K562 (cell line): ENCODE measurements around the gene PNPLA2. TPM values are rescaled to one million over a fixed set of nuclear protein-coding genes. Genes with fewer than 3 reads are reported as not detected.

Source experiments
- ATF2 ChIP-seq: sonication (generic); formaldehyde crosslinking; IDR thresholded peaks from 2 replicates; pipeline ENCODE4 v1.8.1; 2022; ENCODE audit warnings: missing genetic modification reagents
- CBX8 ChIP-seq: fragments of 200-600 bp; sonication (generic); IDR thresholded peaks from 2 replicates; pipeline ENCODE4 v1.6.1; 2012; ENCODE audit warnings: borderline replicate concordance, mixed run types, low read depth, mild to moderate bottlenecking, moderate library complexity, mixed read lengths, low read length, control low read depth, inconsistent platforms; ENCODE audit not compliant: poor library complexity, severe bottlenecking; ENCODE audit errors: extremely low read depth
- CHD4 ChIP-seq: fragments of 200-600 bp; sonication (generic); IDR thresholded peaks from 3 replicates; pipeline ENCODE4 v1.6.1; 2012; ENCODE audit warnings: low read depth, mild to moderate bottlenecking, mixed read lengths, low read length, inconsistent platforms; ENCODE audit not compliant: insufficient read depth, insufficient replicate concordance, poor library complexity, severe bottlenecking
- CTCF ChIP-seq, 3 experiments: IDR thresholded peaks in 2 of 3; conservative IDR thresholded peaks in 1 of 3; 2 replicates each; pipeline ENCODE4 v1.5.1; 2011 to 2012; ENCODE audit warnings: low read length in 3 of 3, mild to moderate bottlenecking in 3 of 3, control low read depth in 2 of 3, improper control_type of control experiment in 1 of 3, inconsistent platforms in 1 of 3, low read depth in 1 of 3, mixed read lengths in 1 of 3, moderate library complexity in 1 of 3; ENCODE audit not compliant: insufficient read depth in 2 of 3
- PHF8 ChIP-seq: fragments of 200-600 bp; sonication (generic); IDR thresholded peaks from 2 replicates; pipeline ENCODE4 v1.6.1; 2012; ENCODE audit warnings: mixed run types, mild to moderate bottlenecking, inconsistent platforms, low read length, moderate library complexity, borderline replicate concordance
- PURB ChIP-seq: sonication (generic); formaldehyde crosslinking; IDR thresholded peaks from 2 replicates; pipeline ENCODE4 v1.9.0; 2021; ENCODE audit warnings: low read depth, mild to moderate bottlenecking, missing genetic modification reagents
- RAD21 ChIP-seq, 2 experiments: fragments of 250-450 bp in 1 of 2; fragments of 450-650 bp in 1 of 2; sonication (Bioruptor Pico) in 1 of 2; formaldehyde crosslinking in 1 of 2; IDR thresholded peaks in 1 of 2; conservative IDR thresholded peaks in 1 of 2; 2 replicates each; pipeline versions ENCODE4 v1.4.0 to v1.8.0; 2020 to 2022; ENCODE audit warnings: mild to moderate bottlenecking in 2 of 2, moderate library complexity in 1 of 2
- SIN3A ChIP-seq, 2 experiments: fragments of 150-350 bp in 1 of 2; IDR thresholded peaks; 2 replicates each; pipeline ENCODE4 v1.6.1; 2011 to 2016; ENCODE audit warnings: borderline replicate concordance in 2 of 2, low read depth in 2 of 2, low read length in 2 of 2, mild to moderate bottlenecking in 2 of 2, moderate library complexity in 2 of 2; ENCODE audit not compliant: control insufficient read depth in 1 of 2
- SMARCA4 ChIP-seq: fragments of 450-650 bp; IDR thresholded peaks from 2 replicates; pipeline ENCODE4 v1.6.1; 2016
- TCF3 ChIP-seq: sonication (generic); formaldehyde crosslinking; IDR thresholded peaks from 2 replicates; pipeline ENCODE4 v1.4.0; 2020; ENCODE audit warnings: mild to moderate bottlenecking, missing genetic modification reagents
- ZBTB49 ChIP-seq: sonication (generic); formaldehyde crosslinking; IDR thresholded peaks from 2 replicates; pipeline ENCODE4 v1.8.0; 2022; ENCODE audit warnings: missing genetic modification reagents, mild to moderate bottlenecking, borderline replicate concordance
- ZBTB7A ChIP-seq: IDR thresholded peaks from 2 replicates; pipeline ENCODE4 v1.6.1; 2011; ENCODE audit warnings: low read depth, mild to moderate bottlenecking, low read length, moderate library complexity, borderline replicate concordance; ENCODE audit not compliant: control insufficient read depth
- ZNF592 ChIP-seq: fragments of 450-650 bp; IDR thresholded peaks from 2 replicates; pipeline ENCODE4 v1.6.1; 2017; ENCODE audit warnings: antibody characterized with exemption, mild to moderate bottlenecking
- ZNF79 ChIP-seq: fragments of 250-450 bp; sonication (Bioruptor Pico); IDR thresholded peaks from 2 replicates; pipeline ENCODE4 v1.4.0; 2020; ENCODE audit warnings: low read depth, mild to moderate bottlenecking, moderate library complexity
- polyA plus RNA-seq, 8 experiments: library from polyadenylated mRNA; depleted of rRNA in 4 of 8; stranded (reverse) in 5 of 8; unstranded in 3 of 8; fragments of >200 nt; fragmentation: Nextera tagmentation in 2 of 8; fragmentation: Illumina TruSeq in 1 of 8; extraction: Ambion mirVana in 2 of 8; extraction: Trizol in 1 of 8; gene quantifications; 2 replicates each; pipeline versions ENCODE4 v1.2.1 to v1.2.3, GENCODE V29; 2011 to 2014; ENCODE audit warnings: inconsistent platforms in 1 of 8, missing spikeins in 1 of 8
- total RNA-seq, 7 experiments: library from RNA; depleted of rRNA in 6 of 7; stranded (reverse); fragments of >200 nt in 6 of 7; fragmentation: Illumina TruSeq in 2 of 7; extraction: Trizol in 2 of 7; gene quantifications; 2 replicates each; pipeline versions ENCODE4 v1.2.1 to v1.2.3, GENCODE V29; 2011 to 2021; ENCODE audit warnings: low replicate concordance in 1 of 7

Gene PNPLA2
- total and polyA plus RNA-seq, 9 of the 15 experiments (the other 6 are each of a cell fraction or from before 2014, with no cell fraction given), result 0.39 to 87.1 (median 8.4) TPM

GRCh38 chr11:798093-798713 lies 20.5 kb upstream of the PNPLA2 start, which contains the start of gene SLC25A22 (continued):
- TF ChIP-seq ZNF592 (peak; percentile 57; the same call in 1 of the 2 replicates), RAD21 (CRISPR knock-in tag; conservative IDR thresholded peaks at IDR 0.05 in 1 of 2, IDR thresholded peaks at IDR 0.05 in 1 of 2) (peak; percentile 48 to 61), CBX8 (no peak), ZBTB49 (CRISPR knock-in tag) (no peak), ZBTB7A (peak; percentile 93; the same call in 1 of the 2 replicates), SIN3A (IDR thresholded peaks at IDR 0.05; ENCODE audit: borderline replicate concordance in 2 of 2, control insufficient read depth in 1 of 2, low read depth in 2 of 2, low read length in 2 of 2) (peak in 1 of 2 experiments; percentile 75; a peak in 2 of 4 replicates), ATF2 (CRISPR knock-in tag) (no peak), PHF8 (peak; percentile 42; the same call in 1 of the 2 replicates), PURB (no peak), TCF3 (CRISPR knock-in tag) (no peak), CTCF (IDR thresholded peaks at IDR 0.05 in 2 of 3, conservative IDR thresholded peaks at IDR 0.05 in 1 of 3; ENCODE audit: insufficient read depth in 2 of 3, low read depth in 1 of 3, low read length in 3 of 3) (peak; percentile 69 to 94 (median 83)), ZNF79 (CRISPR knock-in tag) (no peak), SMARCA4 (no peak), CHD4 (no peak)
